Parathyroid adenoma (tissue), 2 donors: Measurements from ENCODE around the gene GCSAM.

Source experiments
- H2AFZ ChIP-seq: fragments of 300-600 bp; sonication (generic); one replicate; pipeline ENCODE4 v1.7.0; 2017; ENCODE audit warnings: antibody characterized with exemption, mild to moderate bottlenecking
- H3K27ac ChIP-seq: fragments of 300-600 bp; sonication (generic); one replicate; pipeline ENCODE4 v1.7.0; 2017
- H3K27me3 ChIP-seq: fragments of 300-600 bp; sonication (generic); one replicate; pipeline ENCODE4 v1.7.0; 2017; ENCODE audit warnings: low read length; ENCODE audit not compliant: control insufficient read depth, insufficient read depth
- H3K36me3 ChIP-seq: fragments of 300-600 bp; sonication (generic); one replicate; pipeline ENCODE4 v1.7.0; 2017; ENCODE audit warnings: low read length; ENCODE audit not compliant: control insufficient read depth, insufficient read depth
- H3K4me1 ChIP-seq: fragments of 300-600 bp; sonication (generic); one replicate; pipeline ENCODE4 v1.7.0; 2017; ENCODE audit warnings: control low read depth
- H3K4me2 ChIP-seq: fragments of 300-600 bp; sonication (generic); one replicate; pipeline ENCODE4 v1.7.0; 2017; ENCODE audit warnings: low read length
- H3K4me3 ChIP-seq: fragments of 300-600 bp; sonication (generic); one replicate; pipeline ENCODE4 v1.7.0; 2017; ENCODE audit warnings: low read depth, low read length
- H3K79me2 ChIP-seq: fragments of 300-600 bp; sonication (generic); one replicate; pipeline ENCODE4 v1.7.0; 2017; ENCODE audit warnings: control low read depth
- H3K9ac ChIP-seq: fragments of 300-600 bp; sonication (generic); one replicate; pipeline ENCODE4 v1.7.0; 2017; ENCODE audit warnings: mild to moderate bottlenecking
- H3K9me3 ChIP-seq: fragments of 300-600 bp; sonication (generic); one replicate; pipeline ENCODE4 v1.7.0; 2017; ENCODE audit warnings: low read length; ENCODE audit not compliant: control insufficient read depth
- TF ChIP-seq, protein P1 (sequence below): fragments of 300-600 bp; sonication (generic); IDR thresholded peaks from one replicate; pipeline ENCODE4 v1.7.0; 2017; ENCODE audit warnings: antibody characterized with exemption, mild to moderate bottlenecking
- donor health status: primary hyperparathyroidism.

The GCSAM gene

DNA sequence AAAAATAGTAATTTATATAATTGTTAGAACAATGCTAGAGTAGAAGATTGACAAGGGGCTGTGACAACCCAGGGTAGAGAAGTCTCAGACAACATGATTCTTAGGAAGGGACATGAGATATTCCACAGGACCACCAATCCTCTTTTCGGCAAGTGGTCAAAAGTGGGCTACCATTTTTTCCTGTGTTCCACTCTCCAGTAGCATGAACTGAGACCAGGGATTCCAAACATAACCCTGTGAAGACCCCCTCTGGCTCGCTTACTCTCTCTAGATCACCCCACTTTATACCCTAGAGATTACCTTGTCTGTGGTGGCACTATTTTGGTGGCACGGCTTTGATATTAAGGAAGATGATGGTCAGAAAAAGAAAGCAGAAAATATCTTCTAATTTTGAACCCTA is 960 bp downstream of the GCSAM start:
- no peaks in the 10 kb centered on the region for H3K9me3 ChIP-seq
- TF ChIP-seq, protein P1, sequence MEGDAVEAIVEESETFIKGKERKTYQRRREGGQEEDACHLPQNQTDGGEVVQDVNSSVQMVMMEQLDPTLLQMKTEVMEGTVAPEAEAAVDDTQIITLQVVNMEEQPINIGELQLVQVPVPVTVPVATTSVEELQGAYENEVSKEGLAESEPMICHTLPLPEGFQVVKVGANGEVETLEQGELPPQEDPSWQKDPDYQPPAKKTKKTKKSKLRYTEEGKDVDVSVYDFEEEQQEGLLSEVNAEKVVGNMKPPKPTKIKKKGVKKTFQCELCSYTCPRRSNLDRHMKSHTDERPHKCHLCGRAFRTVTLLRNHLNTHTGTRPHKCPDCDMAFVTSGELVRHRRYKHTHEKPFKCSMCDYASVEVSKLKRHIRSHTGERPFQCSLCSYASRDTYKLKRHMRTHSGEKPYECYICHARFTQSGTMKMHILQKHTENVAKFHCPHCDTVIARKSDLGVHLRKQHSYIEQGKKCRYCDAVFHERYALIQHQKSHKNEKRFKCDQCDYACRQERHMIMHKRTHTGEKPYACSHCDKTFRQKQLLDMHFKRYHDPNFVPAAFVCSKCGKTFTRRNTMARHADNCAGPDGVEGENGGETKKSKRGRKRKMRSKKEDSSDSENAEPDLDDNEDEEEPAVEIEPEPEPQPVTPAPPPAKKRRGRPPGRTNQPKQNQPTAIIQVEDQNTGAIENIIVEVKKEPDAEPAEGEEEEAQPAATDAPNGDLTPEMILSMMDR: no peak
- no peak overlapping the region for H3K9ac ChIP-seq
- no peaks in the 10 kb centered on the region for H3K79me2 ChIP-seq
- no peak overlapping the region for H3K4me3 ChIP-seq
- H3K36me3 ChIP-seq: no peaks in the 10 kb centered on the region
- H3K27ac ChIP-seq: no peak overlapping the region
- no peak overlapping the region for H2AFZ ChIP-seq
- no peaks in the 10 kb centered on the region for H3K27me3 ChIP-seq
- H3K4me1 ChIP-seq: no peaks in the 10 kb centered on the region
- no peak overlapping the region for H3K4me2 ChIP-seq

DNA sequence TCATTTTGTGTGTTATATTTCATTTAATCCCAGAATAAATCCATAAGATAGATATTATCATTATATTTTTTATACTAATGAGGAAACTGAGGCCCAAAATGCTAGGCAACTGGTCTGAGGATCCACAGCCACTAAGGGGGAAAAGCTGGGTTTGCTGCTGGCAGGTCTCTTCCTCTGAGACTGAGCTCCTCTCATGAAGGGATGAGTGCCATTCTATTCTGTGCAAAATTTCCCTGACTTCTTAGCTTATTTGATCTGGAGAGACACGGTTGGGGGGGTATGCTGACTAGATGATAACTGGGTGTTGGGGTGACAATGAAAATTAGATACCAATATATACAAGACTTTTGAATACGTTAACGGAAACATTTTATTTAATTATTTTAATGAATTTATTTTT is 1.9 kb downstream of the GCSAM start:
- Histone ChIP-seq H3K27ac (no peak overlapping the region), H3K4me1 (no peaks in the 10 kb centered on the region), H3K9me3 (no peaks in the 10 kb centered on the region), H3K36me3 (no peaks in the 10 kb centered on the region), H3K9ac (no peak overlapping the region), H3K4me3 (no peak overlapping the region), H2AFZ (no peak overlapping the region), H3K79me2 (no peaks in the 10 kb centered on the region), H3K27me3 (no peaks in the 10 kb centered on the region), H3K4me2 (no peak overlapping the region)
- TF ChIP-seq, protein P1: no peak

DNA sequence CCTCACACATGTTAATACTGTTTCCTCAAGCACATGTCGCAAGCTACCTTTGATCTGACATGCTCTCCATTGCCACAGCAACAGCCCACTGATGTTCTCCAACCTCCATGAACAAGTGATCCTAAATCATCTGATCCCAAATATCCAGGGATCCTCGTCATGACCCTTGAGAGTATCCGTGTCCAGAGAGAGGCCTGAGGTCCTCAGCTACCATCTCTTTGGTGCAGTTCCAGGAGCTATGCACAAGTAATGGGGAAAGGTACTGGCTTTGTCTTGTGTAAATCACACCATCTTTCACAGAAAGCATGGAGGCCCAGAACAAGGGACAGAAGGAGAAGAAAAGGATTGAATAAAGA is 2.4 kb downstream of the GCSAM start:
- Histone ChIP-seq H3K9me3 (no peaks in the 10 kb centered on the region), H3K27me3 (no peaks in the 10 kb centered on the region), H2AFZ (no peak overlapping the region), H3K9ac (no peak overlapping the region), H3K79me2 (no peaks in the 10 kb centered on the region), H3K36me3 (no peaks in the 10 kb centered on the region), H3K27ac (no peak overlapping the region), H3K4me3 (no peak overlapping the region), H3K4me2 (no peak overlapping the region), H3K4me1 (no peaks in the 10 kb centered on the region)
- TF ChIP-seq, protein P1: no peak

DNA sequence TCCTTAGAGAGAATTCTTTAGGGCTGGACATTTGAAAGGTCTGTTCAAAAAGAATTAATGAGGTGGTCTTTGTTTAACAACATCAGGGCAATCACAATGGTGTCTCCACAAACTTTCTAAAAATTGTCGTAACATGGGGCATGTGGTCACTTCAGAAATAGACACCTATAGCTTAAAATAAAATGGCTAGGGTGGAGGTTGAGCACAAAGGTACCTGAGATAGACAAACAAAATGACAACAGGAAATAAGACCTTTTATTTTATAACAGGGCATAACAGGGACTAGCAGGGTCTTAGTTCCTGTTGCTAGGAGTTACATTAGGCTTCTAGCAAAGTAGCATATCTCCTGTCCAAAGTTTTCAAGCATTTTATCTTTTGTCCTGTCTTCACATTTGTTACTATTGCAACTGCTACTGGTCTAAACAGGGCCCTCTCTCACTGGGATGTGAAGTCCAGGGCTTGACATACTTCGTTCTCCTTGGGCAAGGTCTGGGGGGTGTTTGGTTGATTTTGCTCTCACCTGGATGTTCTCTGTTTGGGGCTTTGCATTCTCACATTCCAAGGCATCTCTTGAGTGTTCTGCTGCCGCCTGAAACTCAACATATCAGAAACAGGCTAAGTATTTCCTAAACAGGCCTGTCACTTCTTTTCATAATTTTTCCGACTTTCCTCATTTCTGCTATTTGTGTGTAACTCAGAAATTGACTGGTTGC is 3.0 kb downstream of the GCSAM start:
- no peaks in the 10 kb centered on the region for H3K4me1 ChIP-seq
- H3K27ac ChIP-seq: no peak overlapping the region

More for the DNA sequence above, 3.0 kb downstream of the GCSAM start:
- Histone ChIP-seq H3K9ac (no peak overlapping the region), H3K4me3 (no peak overlapping the region), H2AFZ (no peak overlapping the region), H3K27me3 (no peaks in the 10 kb centered on the region), H3K36me3 (no peaks in the 10 kb centered on the region), H3K9me3 (no peaks in the 10 kb centered on the region), H3K79me2 (no peaks in the 10 kb centered on the region), H3K4me2 (no peak overlapping the region)
- TF ChIP-seq, protein P1: no peak
